ENCODE measurements around the gene REM2.
"Not testable (repeated sequence)": the region's sequence is repeated elsewhere in the genome, so short reads cannot be mapped to it uniquely, and the experiment has no call there.

The REM2 gene

DNA sequence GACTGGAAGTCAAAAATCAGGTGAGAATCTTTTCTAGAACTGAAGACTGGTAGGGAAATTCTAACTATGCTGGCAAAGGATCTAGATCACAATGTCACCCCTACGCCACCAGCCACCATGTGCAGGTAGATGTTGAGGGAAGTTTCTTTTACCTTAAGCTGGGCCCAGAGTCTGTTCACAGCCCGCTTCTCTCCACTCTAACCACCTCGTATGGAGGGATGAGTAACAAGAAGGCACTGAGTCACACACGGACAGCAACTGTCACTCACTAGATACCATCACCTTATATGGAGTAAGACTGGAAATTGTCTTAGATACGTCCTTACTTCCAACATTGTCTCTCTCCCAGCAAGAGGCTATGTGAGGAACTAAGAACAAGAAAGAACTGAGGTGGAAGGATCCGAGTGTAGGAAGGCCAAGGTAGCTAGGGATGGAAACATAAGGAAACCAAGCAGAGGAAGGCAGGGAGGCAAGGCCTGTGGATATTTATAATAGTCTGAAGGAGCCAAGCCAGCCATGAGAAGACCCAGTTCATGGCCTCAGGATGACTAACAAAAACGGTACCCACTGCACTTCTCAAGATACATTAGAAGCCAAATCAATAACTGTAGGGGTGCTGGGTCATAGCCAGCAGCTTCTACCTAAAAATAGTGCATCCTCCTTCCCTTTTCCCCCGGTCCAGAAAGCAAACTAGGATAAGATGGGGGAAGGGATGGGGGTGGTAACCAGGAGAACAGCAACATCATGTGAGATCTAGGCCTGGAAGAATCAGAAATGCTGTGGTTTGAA, 15.5 kb downstream of the REM2 start:
- DNase-seq: no peak

GRCh38 chr14:22900081-22900799, 17.2 kb downstream of the REM2 start:
- peak; percentile 61 for DNase-seq

DNA sequence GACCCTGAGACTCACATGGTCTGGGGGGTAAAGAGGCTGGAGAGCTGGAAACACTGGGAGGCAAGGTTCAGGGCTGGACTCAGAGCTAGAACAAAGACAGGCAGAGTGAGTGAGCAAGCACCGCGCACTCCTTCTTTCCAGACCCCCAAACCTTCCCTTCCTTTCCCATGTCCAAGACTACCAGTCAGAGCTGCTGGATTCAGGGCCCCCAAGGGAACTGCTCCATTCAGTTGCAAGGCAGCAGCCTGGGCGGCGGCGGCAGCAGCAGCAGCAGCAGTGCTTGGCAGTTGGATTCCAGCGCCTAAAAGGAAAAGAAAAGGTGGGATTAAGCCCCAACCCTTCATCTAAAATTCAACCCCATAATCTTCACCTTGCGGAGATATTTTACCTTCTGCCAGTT, 18.8 kb downstream of the REM2 start:
- DNase-seq: no peak

- DNase-seq: no peak
These were observed 20.7 kb downstream of the REM2 start for GRCh38 chr14:22903742-22904087.

GRCh38 chr14:22905627-22906026, 22.6 kb downstream of the REM2 start:
- no peak for DNase-seq

DNA sequence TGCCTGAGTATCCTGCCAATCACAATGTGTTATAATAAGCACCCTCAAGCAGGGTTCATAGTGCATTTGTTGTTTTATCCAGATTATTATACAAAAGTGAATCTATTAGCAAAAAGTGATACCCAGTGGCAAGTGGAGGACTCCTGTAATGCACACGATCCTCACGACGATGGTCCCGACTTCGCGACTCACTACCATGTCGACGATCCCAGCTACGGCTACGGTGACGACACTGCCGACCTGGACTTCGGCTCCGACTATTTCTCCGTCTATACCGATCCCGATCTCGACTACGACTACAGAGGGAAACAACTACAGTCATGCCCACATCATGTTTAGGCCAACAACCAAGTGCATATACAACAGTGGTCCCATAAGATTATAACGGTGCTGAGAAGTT, 23.1 kb downstream of the REM2 start:
- no peak for DNase-seq

- no peak for DNase-seq
These were observed 24.4 kb downstream of the REM2 start for GRCh38 chr14:22907429-22907828.

DNA sequence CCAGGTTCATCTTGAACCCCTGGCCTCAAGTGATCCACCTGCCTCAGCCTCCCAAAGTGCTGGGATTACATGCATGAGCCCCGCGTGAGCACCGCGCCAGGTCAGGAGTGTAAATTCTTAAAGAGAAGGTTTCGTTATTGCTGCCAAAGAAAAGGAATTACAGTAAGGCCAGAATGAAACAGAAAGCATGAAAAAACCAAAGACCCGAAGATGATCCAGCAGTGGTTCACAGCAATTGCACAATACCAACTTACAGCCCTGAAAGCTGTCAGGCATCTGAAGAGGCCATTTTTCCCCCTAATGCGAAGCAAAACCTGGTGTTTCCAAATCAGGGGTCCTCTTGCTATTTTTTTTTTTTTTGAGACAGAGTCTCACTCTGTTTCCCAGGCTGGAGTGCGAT, 25.6 kb downstream of the REM2 start:
- DNase-seq: no peak

- DNase-seq: no peak
These were observed 27.9 kb downstream of the REM2 start for GRCh38 chr14:22910916-22911315.

- not testable (repeated sequence) for DNase-seq
These were observed 31.8 kb downstream of the REM2 start for GRCh38 chr14:22914836-22915235.

DNA sequence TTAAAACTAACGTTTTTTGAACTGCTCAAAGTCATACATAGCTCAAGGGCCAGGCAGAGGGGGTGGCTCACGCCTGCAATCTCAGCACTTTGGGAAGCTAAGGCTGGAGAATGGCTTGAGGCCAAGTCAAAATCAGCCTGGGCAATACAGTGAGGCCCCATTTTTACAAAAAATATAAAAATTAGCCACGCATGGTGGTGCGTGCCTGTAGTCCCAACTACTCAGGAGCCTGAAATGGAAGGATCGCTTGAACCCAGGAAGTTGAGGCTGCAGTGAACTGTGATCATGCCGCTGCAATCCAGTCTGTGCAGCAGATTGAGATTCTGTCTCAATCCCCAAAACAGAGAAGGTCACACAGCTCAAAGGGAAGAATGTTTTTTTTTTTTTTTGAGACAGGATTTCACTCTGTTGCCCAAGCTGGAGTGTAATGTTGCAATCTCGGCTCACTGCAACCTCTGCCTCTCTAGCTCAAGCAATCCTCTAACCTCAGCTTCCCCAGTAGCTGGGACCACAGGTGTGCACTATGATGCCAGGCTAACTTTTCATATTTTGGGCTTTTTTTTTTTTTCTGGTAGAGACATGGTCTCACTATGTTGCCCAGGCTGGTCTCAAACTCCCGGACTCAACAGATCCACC, 33.0 kb downstream of the REM2 start:
- no peak for DNase-seq

- peak; percentile 99 for DNase-seq
These were observed 36.0 kb downstream of the REM2 start, which contains the start of gene RBM23 for GRCh38 chr14:22918804-22919600. RBM23 (minus strand) TSS chr14:22919149.

- DNase-seq: no peak
These were observed 36.5 kb downstream of the REM2 start for GRCh38 chr14:22919601-22919921.

GRCh38 chr14:22920697-22921096, 37.7 kb downstream of the REM2 start:
- no peak for DNase-seq

- no peak for DNase-seq
These were observed 39.3 kb downstream of the REM2 start for GRCh38 chr14:22922294-22922693.

- DNase-seq: no peak
These were observed 40.7 kb downstream of the REM2 start for GRCh38 chr14:22923746-22924145.

DNA sequence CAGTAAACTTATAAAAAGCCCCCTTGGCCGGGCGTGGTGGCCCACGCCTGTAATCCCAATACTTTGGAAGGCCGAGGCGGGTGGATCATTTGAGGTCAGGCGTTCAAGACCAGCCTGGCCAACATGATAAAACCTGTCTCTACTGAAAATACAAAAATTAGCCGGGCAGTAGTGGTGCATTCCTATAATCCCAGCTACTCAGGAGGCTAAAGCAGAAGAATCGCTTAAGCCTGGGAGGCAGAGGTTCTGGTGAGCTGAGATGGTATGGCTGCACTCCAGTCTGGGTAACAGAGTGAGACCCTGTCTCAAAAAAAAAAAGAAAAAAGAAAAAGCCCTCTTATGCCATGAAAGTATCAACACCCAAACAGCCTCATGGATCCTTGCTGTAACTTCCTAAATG, 42.5 kb downstream of the REM2 start:
- no peak for DNase-seq

DNA sequence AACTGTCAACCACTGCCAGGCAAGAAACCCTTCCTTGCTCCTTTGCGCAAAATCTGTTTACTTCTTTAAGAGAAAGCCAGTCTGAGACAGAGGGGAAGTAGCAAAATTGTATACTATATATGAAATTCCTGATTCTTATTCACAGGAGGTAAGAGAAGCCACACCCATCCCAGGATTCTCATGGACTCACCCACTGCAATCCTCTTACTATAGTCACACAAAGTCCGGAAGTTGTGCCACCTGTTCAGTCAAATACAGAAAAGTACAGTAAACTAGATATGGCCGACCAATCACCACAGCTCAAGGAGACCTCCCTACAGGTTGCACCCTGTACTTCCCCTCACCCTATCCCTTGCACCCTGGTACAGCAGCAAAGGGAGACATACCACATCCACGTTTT, 43.3 kb downstream of the REM2 start:
- DNase-seq: no peak

GRCh38 chr14:22928237-22929103, 45.4 kb downstream of the REM2 start:
- DNase-seq: no peak

- DNase-seq: peak; percentile 98
These were observed 46.3 kb downstream of the REM2 start, which contains the start of gene PRMT5 for GRCh38 chr14:22929104-22929960. PRMT5 (minus strand) TSS chr14:22929376; CDS start chr14:22929361, 15 bp downstream.

DNA sequence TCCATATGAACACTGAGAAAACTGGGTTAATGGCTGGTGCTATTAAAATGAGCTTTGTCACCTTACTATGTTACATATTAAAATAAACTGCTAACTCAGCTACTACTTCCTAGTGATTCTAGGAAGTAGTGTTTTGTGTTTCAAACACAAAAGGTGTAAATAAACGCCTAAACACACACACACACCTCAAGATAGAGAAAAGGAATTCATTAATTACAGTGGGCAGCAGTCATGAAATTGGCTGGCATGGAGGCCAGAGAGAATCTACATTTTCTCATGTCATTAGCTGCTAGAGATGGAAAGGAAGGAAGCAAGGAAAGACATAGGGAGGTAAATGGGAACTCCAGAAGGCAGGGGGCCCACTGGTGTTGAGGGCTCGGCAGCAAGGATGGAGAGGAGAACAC, 46.9 kb downstream of the REM2 start:
- no peak for DNase-seq

All from retina (tissue), 1 donor.